IPS-11a (cell line): ENCODE data around the gene GSE1.

Experiments used
- H3K4me3 ChIP-seq: one replicate; pipeline ENCODE4 v1.5.1; 2013; ENCODE audit warnings: low read depth, low read length, control low read depth

The GSE1 gene

DNA sequence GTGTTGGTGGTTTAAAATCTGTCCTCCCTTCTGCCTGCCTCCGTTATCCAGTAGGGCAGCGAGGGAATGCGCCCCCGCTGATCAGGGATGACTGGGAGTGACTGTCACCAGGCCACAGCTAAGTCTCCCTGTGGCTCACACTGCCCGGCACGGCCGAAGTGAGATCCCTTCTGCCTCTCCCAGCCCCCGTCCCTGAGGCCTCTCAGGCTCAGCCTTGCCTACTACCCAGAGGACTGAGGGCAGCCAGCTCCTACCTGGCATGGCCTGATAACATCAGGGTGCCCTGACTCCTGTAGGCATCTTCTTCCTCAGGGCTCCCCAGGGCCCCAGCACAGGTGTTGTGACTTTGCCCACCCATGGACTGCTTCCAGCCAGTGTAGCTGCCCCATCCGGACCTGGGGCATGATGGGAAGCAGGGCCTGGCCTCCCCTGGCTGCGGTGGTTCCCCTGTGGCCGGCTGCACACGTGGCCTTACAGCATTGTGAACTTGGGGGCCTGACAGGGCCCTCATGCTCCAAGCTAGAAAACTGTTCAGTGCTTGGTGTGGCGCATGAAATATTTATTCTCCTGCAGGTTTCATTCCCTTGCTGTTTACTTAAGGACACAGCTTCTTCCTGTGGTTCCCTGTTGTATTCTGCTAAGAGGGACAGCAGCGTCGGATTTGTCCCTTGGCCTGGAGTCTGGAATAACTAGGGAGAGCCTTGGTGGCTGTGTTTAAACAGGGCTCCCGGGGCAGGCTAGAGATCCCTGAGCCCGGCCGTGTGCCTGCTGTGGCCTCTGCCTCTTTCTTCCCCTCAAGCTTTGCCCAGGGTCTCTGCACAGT lies 45.6 kb downstream of the GSE1 start:
- H3K4me3 ChIP-seq: no peak overlapping the region

GRCh38 chr16:85659336-85659735 lies 46.2 kb downstream of the GSE1 start:
- no peak overlapping the region for H3K4me3 ChIP-seq

DNA sequence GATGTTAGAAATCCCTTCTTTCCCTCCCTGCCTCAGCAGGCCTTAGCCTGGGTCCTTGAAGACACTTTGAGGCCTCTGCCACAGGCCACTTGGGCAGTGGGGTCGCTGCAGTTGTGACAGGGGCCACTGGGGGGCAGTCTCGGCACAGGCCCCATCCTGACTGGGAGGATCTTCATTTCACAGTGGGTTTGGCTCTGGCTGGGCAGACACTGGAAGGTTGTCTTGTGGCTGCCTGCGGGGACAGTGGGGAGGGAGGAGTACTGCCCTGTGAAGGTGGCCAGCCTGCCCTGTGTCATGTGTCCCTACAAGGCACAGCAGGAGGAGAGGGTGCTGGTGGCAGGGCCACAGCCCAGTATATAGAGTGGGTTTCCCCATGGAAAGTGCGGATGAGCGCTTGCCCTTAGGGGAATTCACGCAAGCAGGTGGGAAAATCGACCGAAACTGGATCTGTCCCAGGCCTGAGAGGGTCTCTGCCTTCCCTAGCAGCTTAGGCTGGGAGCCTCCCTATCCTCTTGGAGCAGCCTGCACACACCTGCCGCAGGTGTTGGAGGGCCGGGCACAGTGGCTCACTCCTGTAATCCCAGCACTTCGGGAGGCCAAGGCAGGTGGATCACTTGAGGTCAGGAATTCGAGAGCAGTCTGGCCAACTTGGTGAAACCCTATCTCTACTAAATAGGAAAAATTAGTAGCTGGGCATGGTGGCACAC lies 46.8 kb downstream of the GSE1 start:
- no peak overlapping the region for H3K4me3 ChIP-seq

GRCh38 chr16:85660843-85661739 lies 48.0 kb downstream of the GSE1 start:
- no peak overlapping the region for H3K4me3 ChIP-seq

DNA sequence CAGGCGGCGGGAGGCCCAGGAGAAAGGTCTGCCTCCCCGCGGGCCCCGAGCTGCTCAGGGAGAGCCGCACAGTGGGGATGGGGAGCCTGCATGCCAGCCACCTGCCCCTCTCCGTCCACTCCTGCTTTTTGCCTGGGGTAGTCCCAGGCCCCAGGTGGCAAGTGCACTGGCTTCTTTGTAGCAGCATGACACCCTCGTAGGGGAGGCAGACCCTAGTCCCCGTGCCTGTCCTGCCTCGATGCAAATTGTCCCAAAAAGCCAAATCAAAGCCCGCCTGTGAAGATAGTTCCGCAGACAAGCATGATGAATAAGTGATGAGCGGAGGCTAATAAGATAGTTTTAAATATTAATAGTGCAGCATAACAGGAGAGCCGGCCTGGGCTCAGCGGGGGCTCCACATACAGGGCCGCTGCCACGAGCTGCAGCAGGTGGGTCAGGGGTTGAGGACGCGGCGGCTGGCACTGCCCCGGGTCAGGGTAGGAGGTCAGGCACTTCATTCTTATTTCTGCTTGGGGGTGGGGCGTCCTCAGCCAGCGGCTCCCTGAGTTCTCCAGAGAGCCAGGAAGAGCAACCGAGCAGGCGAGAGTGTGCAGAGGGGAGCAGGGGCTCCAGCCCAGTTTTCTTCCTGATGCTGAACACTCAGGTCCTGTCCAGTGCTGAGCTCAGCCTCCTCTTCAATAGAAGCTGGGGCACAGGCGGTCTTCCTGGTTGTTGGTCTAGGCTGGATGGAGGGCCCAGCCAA lies 48.8 kb downstream of the GSE1 start:
- H3K4me3 ChIP-seq: no peak overlapping the region

GRCh38 chr16:85662482-85662812 lies 49.3 kb downstream of the GSE1 start:
- H3K4me3 ChIP-seq: no peak overlapping the region

DNA sequence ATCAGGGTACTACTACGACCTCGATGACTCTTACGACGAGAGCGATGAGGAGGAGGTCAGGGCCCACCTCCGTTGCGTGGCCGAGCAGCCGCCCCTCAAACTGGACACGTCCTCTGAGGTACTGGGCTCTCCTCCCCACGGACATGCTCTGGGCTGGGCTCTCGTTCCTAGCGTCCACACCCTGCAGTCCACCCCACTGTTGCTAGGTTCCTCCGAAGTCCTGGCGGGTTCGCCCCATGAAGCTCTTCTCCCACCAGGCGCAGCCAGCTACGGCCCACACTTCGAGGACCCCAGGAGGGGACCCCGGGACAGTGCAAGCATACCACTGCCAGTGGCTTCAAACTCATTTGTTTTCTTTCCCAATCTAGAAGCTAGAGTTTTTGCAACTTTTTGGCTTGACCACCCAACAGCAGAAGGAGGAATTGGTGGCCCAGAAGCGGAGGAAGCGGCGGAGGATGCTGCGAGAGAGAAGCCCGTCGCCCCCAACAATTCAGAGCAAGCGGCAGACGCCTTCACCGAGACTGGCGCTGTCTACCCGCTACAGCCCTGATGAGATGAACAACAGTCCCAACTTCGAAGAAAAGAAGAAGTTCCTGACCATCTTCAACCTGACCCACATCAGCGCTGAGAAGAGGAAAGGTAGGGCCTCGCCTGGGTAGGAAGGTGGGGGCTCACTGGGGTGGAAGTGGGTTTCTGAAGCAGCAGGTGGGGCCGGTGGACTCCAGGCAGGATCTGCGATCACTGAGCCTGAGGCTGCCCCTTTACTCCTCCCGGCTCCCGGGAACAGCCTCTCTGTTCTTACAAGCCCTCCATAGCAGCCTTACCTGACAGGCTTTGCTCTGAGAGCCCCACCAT lies 50.1 kb downstream of the GSE1 start:
- no peak overlapping the region for H3K4me3 ChIP-seq

DNA sequence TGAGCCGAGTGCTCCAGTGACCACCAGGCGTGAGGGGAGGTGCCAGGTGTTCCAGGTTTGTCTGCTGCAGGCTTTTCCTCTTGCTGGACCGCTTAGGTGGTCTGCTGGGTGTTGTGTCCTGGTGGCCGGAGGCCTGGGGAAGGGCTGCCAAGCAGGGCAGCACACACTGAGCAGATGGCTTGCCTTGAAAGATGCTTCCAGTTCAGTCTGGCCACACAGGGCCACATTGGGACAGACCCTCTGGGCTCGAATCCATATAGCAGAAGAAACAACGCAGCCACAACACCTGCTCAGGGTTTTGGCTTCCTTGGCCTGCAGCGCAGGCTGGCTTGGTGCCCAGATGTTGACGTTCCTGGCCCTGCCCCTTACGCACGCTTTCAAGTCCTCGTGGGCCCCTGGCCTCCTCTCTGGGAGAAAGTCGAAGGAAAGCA lies 50.8 kb downstream of the GSE1 start:
- no peak overlapping the region for H3K4me3 ChIP-seq

GRCh38 chr16:85664580-85665372 lies 51.7 kb downstream of the GSE1 start:
- H3K4me3 ChIP-seq: no peak overlapping the region

GRCh38 chr16:85665373-85665740 lies 52.2 kb downstream of the GSE1 start:
- no peak overlapping the region for H3K4me3 ChIP-seq

DNA sequence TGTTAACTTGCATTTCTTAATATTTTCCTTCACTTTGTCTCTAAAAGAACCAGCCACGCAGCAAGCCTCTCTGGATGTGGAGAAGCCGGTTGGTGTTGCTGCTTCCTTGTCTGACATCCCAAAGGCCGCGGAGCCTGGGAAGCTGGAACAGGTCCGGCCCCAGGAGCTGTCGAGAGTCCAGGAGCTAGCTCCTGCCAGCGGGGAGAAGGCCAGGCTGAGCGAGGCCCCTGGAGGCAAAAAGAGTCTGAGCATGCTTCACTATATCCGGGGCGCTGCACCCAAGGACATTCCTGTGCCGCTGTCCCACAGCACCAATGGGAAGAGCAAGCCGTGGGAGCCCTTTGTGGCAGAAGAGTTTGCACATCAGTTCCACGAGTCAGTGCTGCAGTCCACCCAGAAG lies 52.8 kb downstream of the GSE1 start:
- H3K4me3 ChIP-seq: no peak overlapping the region

- H3K4me3 ChIP-seq: no peak overlapping the region
These were observed 54.1 kb downstream of the GSE1 start for GRCh38 chr16:85667261-85667660.

- H3K4me3 ChIP-seq: no peak overlapping the region
These were observed 54.8 kb downstream of the GSE1 start for GRCh38 chr16:85667841-85668413.

DNA sequence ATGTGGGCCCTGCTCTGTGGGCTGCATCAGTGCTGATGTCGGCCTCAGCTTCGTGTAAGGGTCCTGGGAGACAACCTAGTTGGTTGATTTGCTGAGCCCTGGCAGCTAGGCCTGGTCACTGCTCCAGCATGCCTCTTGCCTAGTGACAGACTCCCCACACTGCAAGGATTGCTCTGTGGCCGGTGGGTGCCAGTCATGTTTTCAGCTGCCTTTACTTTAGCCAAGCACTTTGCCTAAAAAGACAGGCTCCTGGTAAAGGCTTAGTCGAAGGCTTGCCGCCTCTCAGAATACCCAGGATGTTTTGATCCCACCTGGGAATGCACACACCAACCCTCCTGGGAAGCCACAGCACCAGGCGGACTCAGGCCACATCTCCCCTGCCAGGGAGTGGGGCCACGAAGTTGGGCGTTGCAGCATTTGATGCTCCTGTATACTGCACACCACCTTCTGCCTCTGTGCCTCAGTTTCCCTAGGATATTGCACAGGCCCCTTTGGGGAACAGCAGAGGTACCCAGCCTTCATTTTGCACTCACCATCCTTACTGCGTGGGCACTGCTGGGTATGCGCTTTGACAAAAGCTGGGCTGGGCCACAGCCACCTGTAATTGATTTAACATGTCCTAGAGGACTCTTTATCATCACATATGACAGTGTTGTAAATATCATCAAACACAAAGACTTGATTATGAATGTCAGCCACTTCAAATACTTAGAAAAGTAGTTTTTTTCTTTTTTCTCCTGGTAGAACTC lies 55.7 kb downstream of the GSE1 start:
- H3K4me3 ChIP-seq: no peak overlapping the region

- H3K4me3 ChIP-seq: no peak overlapping the region
These were observed 57.7 kb downstream of the GSE1 start for GRCh38 chr16:85670840-85671239.

DNA sequence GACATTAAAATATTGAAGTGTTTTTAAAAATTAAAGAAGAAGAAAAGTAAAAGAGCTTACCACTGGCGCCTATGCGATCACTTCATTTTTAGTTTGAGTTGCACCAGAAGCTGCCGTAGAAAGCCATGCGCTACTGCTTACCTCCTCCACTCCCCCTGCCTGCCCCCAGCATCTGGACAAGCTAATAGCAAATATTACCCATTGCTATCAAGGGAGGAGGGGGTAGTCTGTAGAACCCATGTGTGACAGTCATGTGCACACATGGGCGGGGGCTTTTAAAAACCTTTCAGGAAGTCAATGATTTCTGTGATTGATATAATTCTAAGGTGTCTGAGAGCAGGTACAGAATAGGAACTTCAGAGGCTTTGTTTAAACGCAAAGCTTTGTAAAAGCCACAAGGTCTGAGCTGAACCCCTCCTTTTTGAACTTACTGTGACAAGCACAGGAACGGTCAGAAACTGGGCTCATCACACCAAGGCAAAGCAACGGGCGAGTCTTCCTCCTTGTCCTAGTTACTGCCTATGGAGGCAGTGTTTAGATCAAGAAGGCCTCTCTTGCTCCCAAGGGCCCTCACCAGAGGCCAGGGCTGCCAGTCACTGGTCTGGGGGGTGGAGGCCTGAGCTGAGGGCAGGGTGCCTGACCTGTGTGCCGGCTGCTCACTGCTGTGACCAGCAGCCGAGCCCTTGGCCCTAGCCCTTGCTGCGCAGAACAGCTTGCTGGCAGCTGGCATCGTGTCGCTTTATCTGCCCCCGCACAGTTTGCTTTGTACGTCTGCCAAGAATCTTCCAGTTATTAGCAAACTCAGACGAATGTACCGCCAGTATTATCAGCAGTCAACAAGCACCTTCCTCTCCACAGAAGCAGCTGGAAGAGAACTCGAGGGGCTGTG lies 60.7 kb downstream of the GSE1 start:
- H3K4me3 ChIP-seq: no peak overlapping the region

DNA sequence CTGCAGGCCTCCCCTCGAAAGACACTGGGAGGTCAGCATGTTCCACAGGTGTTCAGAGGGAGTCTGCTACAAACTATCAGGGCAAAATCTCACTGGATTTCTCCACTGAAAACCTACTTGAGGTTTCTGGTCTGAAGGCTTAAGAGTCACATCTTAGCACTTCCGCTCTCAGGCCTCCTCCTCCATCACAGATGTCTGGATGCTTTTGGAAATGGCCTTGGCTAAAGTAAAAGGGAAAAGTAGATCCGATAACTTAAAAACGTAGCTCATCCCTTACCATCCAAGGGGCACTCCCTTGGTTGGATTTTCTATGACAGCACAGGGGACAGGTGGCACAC lies 61.3 kb downstream of the GSE1 start:
- no peak overlapping the region for H3K4me3 ChIP-seq
